Ureter (tissue), 1 donor: Measurements from ENCODE around the gene RGS9BP. TPM values are rescaled to one million over a fixed set of nuclear protein-coding genes. Genes with fewer than 3 reads are reported as not detected.
A peak's percentile ranks its signal among the peaks of the same experiment; 100 is the strongest.
"Not testable (repeated sequence)": the region's sequence is repeated elsewhere in the genome, so short reads cannot be mapped to it uniquely, and the experiment has no call there.

Experiments
- DNase-seq: peaks from one replicate; pipeline ENCODE4 v3.0.0-alpha.2; 2020; ENCODE audit warnings: low spot score
- total RNA-seq: library from RNA; stranded (reverse); gene quantifications from one replicate; pipeline ENCODE4 v1.2.4, GENCODE V29; 2023
- donor health status: DM: yes; HTN: yes; CAD: no.

Gene RGS9BP
- total RNA-seq, result 0.16 TPM

GRCh38 chr19:32675720-32676185 lies at the start of gene RGS9BP:
Gene RGS9BP (plus strand): TSS chr19:32675848. CDS start chr19:32676264, 416 bp downstream.
- DNase-seq, result peak; percentile 81

DNA sequence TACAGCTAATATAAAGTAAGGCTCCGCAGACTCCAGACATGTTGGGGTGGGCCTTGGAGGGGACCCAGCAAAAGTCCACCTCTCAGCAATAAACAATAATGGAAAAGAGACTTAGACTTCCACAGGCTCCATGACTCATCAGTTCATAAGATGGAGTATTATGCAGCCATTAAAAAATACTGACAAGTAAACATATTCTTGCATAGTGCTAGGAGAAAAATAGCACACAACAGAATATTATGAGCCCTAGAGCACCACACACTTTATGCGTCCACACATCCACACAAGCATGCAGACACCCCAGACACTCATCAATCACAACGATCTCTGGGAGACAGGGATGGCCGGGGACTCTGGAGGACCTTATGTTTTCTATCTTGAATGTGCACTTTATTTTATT lies 48.7 kb upstream of the RGS9BP start:
- no peak for DNase-seq

GRCh38 chr19:32627714-32628270 lies 47.9 kb upstream of the RGS9BP start:
- DNase-seq, result no peak

GRCh38 chr19:32630338-32630737 lies 45.3 kb upstream of the RGS9BP start:
- DNase-seq, result no peak

DNA sequence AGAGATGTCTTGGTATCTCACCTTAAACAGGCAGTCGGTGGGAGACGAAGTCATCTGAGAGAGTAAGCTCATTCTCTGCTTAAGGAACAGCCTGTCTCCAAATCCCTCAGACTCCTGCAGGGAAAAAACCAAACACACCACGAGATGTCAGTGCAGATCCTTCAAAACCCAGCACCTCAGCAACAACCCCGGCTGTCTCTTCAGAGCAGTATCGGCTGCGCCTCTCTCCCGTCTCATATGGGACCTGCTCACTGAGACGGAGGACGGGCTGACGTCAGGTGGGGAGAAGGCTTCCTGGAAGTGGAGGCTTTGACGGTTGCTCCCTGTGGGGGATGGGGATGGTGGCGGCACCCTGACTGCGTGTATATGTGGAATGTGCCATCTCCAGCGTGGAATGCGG lies 44.3 kb upstream of the RGS9BP start:
- no peak for DNase-seq

DNA sequence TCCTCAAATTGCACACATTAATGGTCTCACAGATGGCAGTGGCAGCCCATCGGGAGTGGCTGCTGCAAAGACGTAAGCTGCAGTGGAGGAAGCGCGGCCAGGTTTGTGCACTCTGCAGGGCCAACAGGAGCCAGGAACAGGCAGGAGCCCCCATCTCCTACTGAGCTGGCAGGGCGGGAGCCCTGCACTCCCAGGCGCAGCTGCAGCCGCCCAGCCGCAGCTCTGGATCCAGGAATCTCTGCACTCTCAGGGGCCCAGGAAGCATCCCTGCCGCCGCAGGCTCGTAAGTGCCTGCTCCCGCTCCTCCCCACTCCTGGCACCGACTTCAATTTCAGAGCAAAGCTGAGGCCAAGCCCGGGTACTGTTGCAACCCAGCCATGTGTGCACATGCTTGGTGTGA lies 38.2 kb upstream of the RGS9BP start:
- DNase-seq, result no peak

- no peak for DNase-seq
Measured at GRCh38 chr19:32638625-32639024, 37.0 kb upstream of the RGS9BP start.

GRCh38 chr19:32642771-32643170 lies 32.9 kb upstream of the RGS9BP start:
- no peak for DNase-seq

DNA sequence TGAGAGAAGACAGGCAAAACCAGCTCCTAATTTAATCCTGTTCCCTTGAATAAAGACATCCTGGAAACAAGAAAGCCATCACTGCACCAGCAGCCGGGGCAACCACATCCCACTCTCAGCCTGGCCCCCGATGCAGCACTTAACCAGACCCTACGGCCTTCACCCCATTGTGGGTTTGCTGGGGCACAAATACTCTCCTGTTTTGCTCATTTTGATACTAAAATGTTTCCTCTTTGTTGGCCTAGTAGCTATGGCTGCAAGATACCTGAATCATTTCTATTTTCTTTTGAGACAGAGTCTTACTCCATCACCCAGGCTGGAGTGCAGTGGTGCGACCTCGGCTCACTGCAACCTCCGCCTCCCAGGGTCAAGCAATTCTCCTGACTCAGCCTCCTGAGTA lies 29.1 kb upstream of the RGS9BP start:
- no peak for DNase-seq

DNA sequence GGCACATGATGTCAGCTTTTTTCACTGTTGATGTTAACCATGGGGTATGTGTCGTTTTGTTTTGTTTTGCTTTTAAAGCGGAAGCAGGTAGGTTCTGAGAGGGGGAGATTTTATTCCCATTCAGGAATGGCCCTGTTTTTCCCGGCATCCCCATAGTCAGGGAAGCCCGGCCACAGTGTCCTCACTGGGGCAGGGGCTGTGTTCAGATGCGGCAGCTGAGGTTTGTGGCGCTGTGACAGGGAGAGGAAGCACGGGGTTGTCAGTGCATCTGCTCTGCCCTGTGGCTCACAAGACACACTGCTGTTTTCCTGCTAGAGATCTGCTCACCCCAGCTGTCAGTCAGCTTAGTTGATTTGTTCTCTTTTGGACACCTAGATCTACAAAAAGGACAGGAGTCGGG lies 28.3 kb upstream of the RGS9BP start:
- no peak for DNase-seq

- DNase-seq, result no peak
Measured at GRCh38 chr19:32649751-32650150, 25.9 kb upstream of the RGS9BP start.

- DNase-seq, result no peak
Measured at GRCh38 chr19:32650671-32651070, 25.0 kb upstream of the RGS9BP start.

DNA sequence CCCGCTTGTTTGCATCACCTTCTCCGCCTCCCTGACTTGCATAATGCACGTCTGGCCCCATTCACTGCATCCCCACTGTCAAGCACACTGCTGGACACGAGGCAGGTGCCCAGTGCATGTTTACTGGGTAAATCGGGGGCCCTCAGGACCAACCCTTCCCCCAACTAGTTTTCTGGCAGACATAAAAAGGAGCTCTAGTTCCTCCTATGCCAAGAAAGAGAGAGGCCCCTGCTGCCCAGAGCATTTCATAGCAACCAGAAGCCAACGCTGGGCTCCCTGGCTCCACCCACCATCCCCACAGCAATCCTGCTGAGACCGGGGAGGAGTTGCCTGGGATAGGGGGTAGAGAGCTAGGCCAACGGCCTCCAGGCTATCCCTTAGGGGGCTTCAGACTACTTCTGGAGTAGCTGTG lies 23.9 kb upstream of the RGS9BP start:
- DNase-seq, result no peak

DNA sequence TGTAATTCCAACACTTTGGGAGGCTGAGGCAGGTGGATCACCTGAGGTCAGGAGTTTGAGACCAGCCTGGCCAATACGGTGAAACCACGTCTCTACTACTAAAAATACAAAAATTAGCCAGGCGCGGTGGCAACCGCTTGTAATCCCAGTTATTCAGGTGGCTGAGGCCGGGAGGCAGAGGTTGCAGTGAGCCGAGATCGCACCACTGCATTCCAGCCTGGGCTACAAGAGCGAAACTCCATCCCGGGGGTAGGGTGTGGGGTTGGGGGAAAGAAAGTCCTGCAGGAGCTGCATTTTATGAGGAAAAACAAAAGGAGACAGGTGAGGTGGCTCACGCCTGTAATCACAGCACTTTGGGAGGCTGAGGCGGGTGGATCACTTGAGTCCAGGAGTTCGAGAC lies 23.3 kb upstream of the RGS9BP start:
- not testable (repeated sequence) for DNase-seq

DNA sequence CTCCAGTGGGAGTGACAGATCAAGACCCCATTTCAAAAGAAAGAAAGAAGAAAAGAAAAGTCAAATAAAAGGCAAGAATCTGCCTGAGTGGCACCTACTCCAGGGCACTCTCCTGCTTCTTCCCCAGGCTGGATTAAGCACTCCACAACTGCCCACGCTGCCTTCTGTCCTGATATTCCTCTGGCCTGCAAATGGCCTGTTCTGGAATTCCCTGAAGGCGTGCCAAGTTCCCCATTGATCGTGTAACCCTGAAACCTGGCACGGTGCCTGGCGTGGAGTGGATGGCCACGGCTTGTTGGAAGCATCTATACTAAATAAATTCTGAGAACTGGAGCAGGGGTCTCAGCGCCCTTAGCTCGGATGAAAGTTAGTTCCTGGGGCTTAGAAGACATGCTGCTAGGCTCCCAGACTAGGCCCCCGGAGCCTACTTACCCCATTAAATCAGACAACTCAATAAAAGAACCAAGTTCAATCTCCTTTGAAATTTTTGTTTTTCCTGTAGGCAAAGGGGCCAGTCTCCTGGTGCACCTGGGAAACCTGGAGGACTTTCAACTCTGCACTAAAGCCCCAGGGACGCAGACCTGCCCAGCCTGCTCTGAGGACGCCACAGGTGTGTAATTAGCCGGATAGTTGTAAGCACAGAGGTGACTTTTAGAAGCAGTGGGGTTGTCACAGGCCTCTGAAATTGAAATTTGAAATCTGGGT lies 22.6 kb upstream of the RGS9BP start:
- DNase-seq, result peak; percentile 75

DNA sequence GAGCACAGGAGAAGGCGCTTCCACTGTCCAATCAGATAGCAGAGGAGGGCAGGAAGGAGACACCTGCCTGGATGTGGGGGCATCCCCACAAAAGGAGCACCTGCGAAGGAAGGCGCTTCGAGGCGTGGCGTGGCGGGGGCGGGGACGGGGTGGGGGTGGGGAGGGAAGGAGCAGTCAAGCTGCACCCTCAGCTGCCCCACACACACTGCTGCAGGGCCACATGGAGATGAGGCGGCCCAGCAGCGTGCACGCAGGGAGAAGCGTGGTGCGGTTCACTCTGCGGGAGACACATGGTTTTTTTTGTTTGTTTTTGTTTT lies 22.1 kb upstream of the RGS9BP start:
- no peak for DNase-seq

DNA sequence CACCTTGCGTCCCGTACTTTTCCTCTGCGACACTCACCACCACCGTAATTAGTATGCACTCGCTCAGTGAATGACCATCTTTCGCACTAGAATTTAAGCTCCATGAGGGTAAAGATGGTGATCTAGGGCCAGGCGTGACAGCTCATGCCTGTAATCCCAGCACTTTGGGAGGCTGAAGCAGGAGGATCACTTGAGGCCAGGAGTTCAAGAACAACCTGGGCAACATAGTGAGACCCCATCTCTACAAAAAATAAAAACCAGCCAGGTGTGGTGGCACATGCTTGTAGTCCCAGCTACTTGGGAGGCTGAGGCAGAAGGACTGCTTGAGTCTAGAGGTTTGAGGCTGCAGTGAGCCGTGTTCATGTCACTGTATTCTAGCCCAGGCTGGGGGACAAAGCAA lies 19.3 kb upstream of the RGS9BP start:
- not testable (repeated sequence) for DNase-seq

DNA sequence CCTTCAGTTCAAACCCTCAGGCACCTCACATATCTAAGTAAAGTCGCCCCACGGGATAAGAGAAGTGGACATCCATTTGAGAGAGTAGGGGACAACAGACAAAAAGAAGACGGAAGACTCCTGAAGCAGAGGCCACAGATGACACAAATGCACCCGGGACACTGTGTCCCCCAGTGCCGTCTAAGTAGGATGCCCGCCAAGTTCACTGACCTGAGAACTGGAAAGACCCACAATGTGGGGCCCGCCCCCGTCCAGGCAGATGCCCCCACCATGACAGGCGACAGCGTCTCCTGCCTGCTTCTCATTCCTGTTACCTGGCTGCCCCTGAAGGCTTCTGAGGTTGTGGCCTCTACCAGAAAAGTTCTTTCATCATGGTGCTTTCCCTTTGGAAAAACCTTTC lies 17.6 kb upstream of the RGS9BP start:
- no peak for DNase-seq

DNA sequence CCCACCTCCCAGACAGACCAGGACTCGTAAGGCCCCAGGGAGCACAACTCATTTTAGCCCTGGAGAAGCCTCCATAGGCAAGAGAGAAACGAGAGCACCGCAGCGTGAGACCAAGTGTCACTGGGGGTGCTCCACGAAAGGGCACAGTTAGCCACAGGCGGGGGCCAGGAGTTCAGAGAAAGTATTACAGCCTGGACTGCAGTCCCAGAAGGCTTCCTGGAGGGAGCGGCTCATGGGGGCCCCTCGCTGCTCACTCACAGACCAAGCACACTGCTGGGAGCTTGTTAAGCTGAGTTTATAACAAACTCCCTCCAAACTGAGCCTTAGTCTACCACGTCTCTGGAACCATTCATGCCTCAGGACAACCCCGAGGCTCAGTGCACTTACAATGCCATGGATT lies 17.1 kb upstream of the RGS9BP start:
- DNase-seq, result no peak

DNA sequence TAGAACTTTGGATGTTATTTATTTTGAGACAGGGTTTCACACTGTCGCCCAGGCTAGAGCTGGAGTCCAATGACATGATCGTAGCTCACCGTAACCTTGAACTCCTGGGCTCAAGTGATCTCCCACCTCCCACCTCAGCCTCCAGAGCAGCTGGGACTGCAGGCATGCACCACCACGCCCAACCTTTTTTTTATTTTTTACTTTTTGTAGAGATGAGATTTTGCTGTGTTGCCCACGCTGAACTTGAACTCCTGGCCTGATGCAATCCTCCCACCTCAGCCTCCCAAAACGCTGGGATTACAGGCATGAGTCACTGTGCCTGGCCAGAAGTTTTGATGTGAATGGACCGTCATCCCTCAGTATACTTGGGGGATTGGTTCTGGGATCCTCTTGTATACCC lies 14.3 kb upstream of the RGS9BP start:
- no peak for DNase-seq

DNA sequence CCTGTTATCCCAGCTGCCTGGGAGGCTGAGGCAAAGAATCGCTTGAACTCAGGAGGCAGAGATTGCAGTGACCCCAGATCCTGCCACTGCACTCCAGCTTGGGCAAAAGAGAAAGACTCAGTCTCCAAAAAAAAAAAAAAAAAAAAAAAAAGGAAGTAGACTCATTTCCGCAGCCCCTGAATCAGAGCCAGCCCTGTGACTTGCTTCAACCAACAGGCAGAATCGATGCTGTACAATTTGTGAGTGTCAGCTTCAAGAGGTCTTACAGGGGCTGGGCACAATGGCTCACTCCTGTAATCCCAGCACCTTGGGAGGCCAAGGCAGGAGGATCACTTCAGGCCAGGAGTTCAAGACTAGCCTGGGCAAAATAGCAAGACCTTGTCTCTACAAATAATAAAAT lies 13.5 kb upstream of the RGS9BP start:
- no peak for DNase-seq

DNA sequence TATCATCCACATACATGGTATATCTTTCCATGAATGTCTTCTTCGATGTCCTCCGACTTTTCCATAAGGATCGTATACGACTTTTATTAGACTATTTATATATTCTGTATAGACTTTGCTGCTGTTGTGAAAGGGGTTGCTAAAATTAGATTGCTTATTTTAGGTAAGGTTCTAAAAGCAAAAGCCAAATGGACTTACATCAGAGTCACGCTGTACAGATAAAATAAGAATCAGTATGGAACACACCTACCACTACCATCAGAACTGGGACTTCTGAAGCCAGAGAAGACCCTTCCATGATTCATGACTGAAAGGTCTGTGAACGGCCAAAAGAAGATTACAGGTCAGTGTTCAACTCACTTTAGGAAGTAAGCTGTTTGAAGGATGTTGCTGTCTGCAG lies 9.6 kb upstream of the RGS9BP start:
- DNase-seq, result no peak

- no peak for DNase-seq
Measured at GRCh38 chr19:32669310-32669709, 6.3 kb upstream of the RGS9BP start.
